Tibial artery (tissue), 4 donors: ENCODE data around the gene TRAIP.
"Not testable (repeated sequence)": the region's sequence is repeated elsewhere in the genome, so short reads cannot be mapped to it uniquely, and the experiment has no call there.

Source experiments
- DNase-seq, 2 donors: peaks; one replicate each; pipeline ENCODE4 v3.0.0-alpha.2; 2019
- H3K27ac ChIP-seq, 2 donors: fragments of 200-600 bp; sonication (generic) in 1 of 2; 1 replicate in 1 of 2; 2 replicates in 1 of 2; pipeline ENCODE4 v1.5.1; 2018 to 2019; ENCODE audit warnings: mild to moderate bottlenecking in 1 of 2
- H3K27me3 ChIP-seq, 2 donors: fragments of 200-600 bp; sonication (generic) in 1 of 2; one replicate each; pipeline versions ENCODE4 v1.5.1 to v1.6.0; 2016 to 2019
- H3K36me3 ChIP-seq, 3 donors: fragments of 200-600 bp; sonication (generic) in 2 of 3; one replicate each; pipeline ENCODE4 v1.5.1; 2016 to 2019; ENCODE audit warnings: mild to moderate bottlenecking in 2 of 3
- H3K4me1 ChIP-seq, 4 donors: fragments of 200-600 bp; sonication (generic) in 2 of 4; 1 replicate in 3 of 4; 2 replicates in 1 of 4; pipeline ENCODE4 v1.5.1; 2016 to 2019
- H3K4me3 ChIP-seq, 2 donors: fragments of 200-600 bp; sonication (generic) in 1 of 2; 1 replicate in 1 of 2; 2 replicates in 1 of 2; pipeline ENCODE4 v1.5.1; 2018 to 2019; ENCODE audit warnings: mild to moderate bottlenecking in 2 of 2
- H3K9me3 ChIP-seq, 3 donors: fragments of 200-600 bp; sonication (generic) in 1 of 3; one replicate each; pipeline ENCODE4 v1.5.1; 2016 to 2019
- CTCF ChIP-seq, 2 experiments: fragments of 200-600 bp in 1 of 2; fragments of 450-650 bp in 1 of 2; IDR thresholded peaks; one replicate each; pipeline ENCODE4 v1.5.1; 2017 to 2019; ENCODE audit warnings: antibody characterized with exemption in 2 of 2, mild to moderate bottlenecking in 1 of 2, moderate library complexity in 1 of 2
- intact Hi-C: fragments of 100-400 bp; cut with DNase I; formaldehyde crosslinking; loops from one replicate; pipeline ENCODE4 v1.15.0; 2023; ENCODE audit warnings: low total_unique reads

TRAIP gene

GRCh38 chr3:49788056-49788455 lies 68.3 kb downstream of the TRAIP start:
- no peaks in the 10 kb centered on the region for H3K27me3 ChIP-seq
- H3K4me3 ChIP-seq: no peak overlapping the region
- no peak overlapping the region for H3K27ac ChIP-seq
- intact Hi-C loops: loop anchor here (10.0 kb wide), 1 partner anchor 63 kb away; the partner anchor contains the start of gene GMPPB
- no peaks in the 10 kb centered on the region for H3K9me3 ChIP-seq
- H3K4me1 ChIP-seq: peaks cover 0 to 32% (median 22%) of the 10 kb centered on the region in 4 donors
- no peak for TF ChIP-seq CTCF (IDR thresholded peaks at IDR 0.05)
- no peak for DNase-seq
- peaks cover 0 to 4% (median 4%) of the 10 kb centered on the region in 3 donors for H3K36me3 ChIP-seq

GRCh38 chr3:49787536-49787935 lies 68.8 kb downstream of the TRAIP start:
- H3K4me1 ChIP-seq: peaks cover 0 to 37% (median 23%) of the 10 kb centered on the region in 4 donors
- no peaks in the 10 kb centered on the region for H3K9me3 ChIP-seq
- DNase-seq: no peak
- TF ChIP-seq CTCF (IDR thresholded peaks at IDR 0.05): no peak
- H3K4me3 ChIP-seq: no peak overlapping the region
- H3K36me3 ChIP-seq: peaks cover 0 to 8% (median 6%) of the 10 kb centered on the region in 3 donors
- intact Hi-C loops: loop anchor here (10.0 kb wide), 1 partner anchor 63 kb away; the partner anchor contains the start of gene GMPPB
- peak overlapping the region; percentile 94 to 99 for H3K27ac ChIP-seq
- H3K27me3 ChIP-seq: no peaks in the 10 kb centered on the region

- no peak for TF ChIP-seq CTCF (IDR thresholded peaks at IDR 0.05)
- Histone ChIP-seq H3K9me3 (no peaks in the 10 kb centered on the region), H3K4me3 (peak overlapping the region; percentile 80 to 97), H3K36me3 (peaks cover 0 to 12% (median 6%) of the 10 kb centered on the region in 3 donors), H3K27me3 (no peaks in the 10 kb centered on the region), H3K4me1 (peaks cover 0 to 41% (median 25%) of the 10 kb centered on the region in 4 donors), H3K27ac (peak overlapping the region; percentile 94 to 99)
- intact Hi-C loops: loop anchor here (10.0 kb wide), 1 partner anchor 62 kb away; the partner anchor contains the start of gene GMPPB
- DNase-seq: no peak
Measured at GRCh38 chr3:49787182-49787464, 69.2 kb downstream of the TRAIP start.

GRCh38 chr3:49786357-49787181 lies 69.8 kb downstream of the TRAIP start, which contains the start of gene IP6K1:
Gene IP6K1, minus strand, starts transcription at chr3:49786542. Its CDS starts 38,502 bp downstream, at chr3:49748040.
- Histone ChIP-seq H3K27ac (peak within 1 kb of the TSS; percentile 94 to 99), H3K36me3 (peaks cover under 1 to 18% (median 10%) of the 10 kb centered on the region in 3 donors), H3K27me3 (no peaks in the 10 kb centered on the region), H3K4me3 (peak within 1 kb of the TSS; percentile 80 to 97), H3K4me1 (peaks cover 0 to 46% (median 28%) of the 10 kb centered on the region in 4 donors), H3K9me3 (no peaks in the 10 kb centered on the region)
- peak in 1 of 2 experiments; percentile 27 for TF ChIP-seq CTCF (IDR thresholded peaks at IDR 0.05)
- intact Hi-C loops: loop anchor here (10.0 kb wide), 1 partner anchor 62 kb away; the partner anchor contains the start of gene GMPPB
- peak; percentile 100 for DNase-seq

GRCh38 chr3:49785565-49786356 lies 70.6 kb downstream of the TRAIP start:
- H3K4me3 ChIP-seq: peak overlapping the region; percentile 80 to 97
- H3K27me3 ChIP-seq: no peaks in the 10 kb centered on the region
- H3K9me3 ChIP-seq: no peaks in the 10 kb centered on the region
- intact Hi-C loops: loop anchor here (10.0 kb wide), 1 partner anchor 61 kb away; the partner anchor contains the start of gene GMPPB
- peaks cover 6 to 26% (median 17%) of the 10 kb centered on the region in 3 donors for H3K36me3 ChIP-seq
- no peak for TF ChIP-seq CTCF (IDR thresholded peaks at IDR 0.05)
- no peak for DNase-seq
- peak overlapping the region; percentile 94 to 99 for H3K27ac ChIP-seq
- H3K4me1 ChIP-seq: peaks cover 0 to 55% (median 32%) of the 10 kb centered on the region in 4 donors

GRCh38 chr3:49782277-49782676 lies 74.1 kb downstream of the TRAIP start:
- H3K4me1 ChIP-seq: peaks cover 0 to 66% (median 40%) of the 10 kb centered on the region in 4 donors
- H3K27ac ChIP-seq, DNase-seq, H3K9me3 ChIP-seq, H3K4me3 ChIP-seq, H3K27me3 ChIP-seq: not testable (repeated sequence)
- intact Hi-C loops: loop anchor here (10.0 kb wide), 1 partner anchor 57 kb away; the partner anchor contains the start of gene GMPPB
- H3K36me3 ChIP-seq: peaks cover 6 to 43% (median 23%) of the 10 kb centered on the region in 3 donors
